Neuronal stem cell (in vitro differentiated cells): ENCODE data around the gene PHRF1.

Source experiments
- DNase-seq: peaks from one replicate; pipeline ENCODE4 v3.0.0-alpha.2; 2013; ENCODE audit warnings: low spot score
- H2AFZ ChIP-seq: one replicate; pipeline ENCODE4 v1.6.1; 2013; ENCODE audit warnings: mild to moderate bottlenecking, low read length, inconsistent platforms
- H2AK5ac ChIP-seq: 2 replicates; pipeline ENCODE4 v1.6.1; 2013; ENCODE audit warnings: low read depth, mild to moderate bottlenecking, inconsistent platforms, low read length, moderate library complexity, mixed read lengths
- H2BK120ac ChIP-seq: 2 replicates; pipeline ENCODE4 v1.6.1; 2013; ENCODE audit warnings: low read depth, mild to moderate bottlenecking, inconsistent platforms, low read length, moderate library complexity, mixed read lengths
- H2BK12ac ChIP-seq: one replicate; pipeline ENCODE4 v1.6.1; 2013; ENCODE audit warnings: low read length, inconsistent platforms
- H2BK15ac ChIP-seq: 2 replicates; pipeline ENCODE4 v1.6.1; 2013; ENCODE audit warnings: mild to moderate bottlenecking, low read length, inconsistent platforms, mixed read lengths
- H2BK5ac ChIP-seq: one replicate; pipeline ENCODE4 v1.6.1; 2013; ENCODE audit warnings: inconsistent platforms, mild to moderate bottlenecking, low read length, moderate library complexity
- H3K14ac ChIP-seq: one replicate; pipeline ENCODE4 v1.6.1; 2013; ENCODE audit warnings: low read length, inconsistent platforms
- H3K18ac ChIP-seq: 2 replicates; pipeline ENCODE4 v1.6.1; 2013; ENCODE audit warnings: low read length, inconsistent platforms
- H3K23ac ChIP-seq: 2 replicates; pipeline ENCODE4 v1.6.1; 2013; ENCODE audit warnings: low read depth, mild to moderate bottlenecking, mixed read lengths, low read length, inconsistent platforms; ENCODE audit not compliant: poor library complexity
- H3K27ac ChIP-seq: replicated peaks from 3 replicates; pipeline ENCODE4 v1.5.1; 2013; ENCODE audit warnings: low read length, inconsistent platforms
- H3K27me3 ChIP-seq, 3 experiments: 2 replicates each; pipeline ENCODE4 v1.6.1; 2013; ENCODE audit warnings: low read length in 3 of 3, mild to moderate bottlenecking in 2 of 3, inconsistent platforms in 1 of 3, low read depth in 1 of 3, mixed read lengths in 1 of 3, moderate library complexity in 1 of 3; ENCODE audit not compliant: control insufficient read depth in 3 of 3, insufficient read depth in 3 of 3
- H3K36me3 ChIP-seq, 2 donors: replicated peaks in 1 of 2; 2 replicates each; pipeline ENCODE4 v1.6.1; 2013; ENCODE audit warnings: low read length in 2 of 2; ENCODE audit not compliant: control insufficient read depth in 2 of 2, insufficient read depth in 2 of 2
- H3K4ac ChIP-seq: 2 replicates; pipeline ENCODE4 v1.6.1; 2013; ENCODE audit warnings: inconsistent platforms, mild to moderate bottlenecking, low read length, moderate library complexity
- H3K4me1 ChIP-seq, 2 donors: 1 replicate in 1 of 2; 2 replicates in 1 of 2; pipeline ENCODE4 v1.6.1; 2013; ENCODE audit warnings: low read length in 2 of 2, low read depth in 1 of 2; ENCODE audit not compliant: control insufficient read depth in 2 of 2, insufficient read depth in 1 of 2
- H3K4me2 ChIP-seq: one replicate; pipeline ENCODE4 v1.6.1; 2013; ENCODE audit warnings: mild to moderate bottlenecking, low read length, inconsistent platforms; ENCODE audit not compliant: insufficient read depth, poor library complexity, severe bottlenecking
- H3K4me3 ChIP-seq, 2 donors: 2 replicates each; pipeline ENCODE4 v1.5.1; 2013; ENCODE audit warnings: low read length in 2 of 2, mild to moderate bottlenecking in 2 of 2, inconsistent platforms in 1 of 2, moderate library complexity in 1 of 2
- H3K79me1 ChIP-seq: one replicate; pipeline ENCODE4 v1.6.1; 2013; ENCODE audit warnings: low read depth, mild to moderate bottlenecking, inconsistent platforms, low read length, moderate library complexity
- H3K9ac ChIP-seq: one replicate; pipeline ENCODE4 v1.6.1; 2013; ENCODE audit warnings: mild to moderate bottlenecking, low read depth, low read length, inconsistent platforms; ENCODE audit not compliant: poor library complexity
- H3K9me3 ChIP-seq, 2 donors: replicated peaks in 1 of 2; 2 replicates each; pipeline versions ENCODE3 to v1.6.1; 2013; ENCODE audit warnings: low read length in 2 of 2, mild to moderate bottlenecking in 2 of 2, inconsistent platforms in 1 of 2, low read depth in 1 of 2, mixed read lengths in 1 of 2, moderate library complexity in 1 of 2; ENCODE audit not compliant: control insufficient read depth in 2 of 2, insufficient read depth in 1 of 2
- H4K8ac ChIP-seq: one replicate; pipeline ENCODE4 v1.6.1; 2013; ENCODE audit warnings: low read depth, mild to moderate bottlenecking, inconsistent platforms, low read length, moderate library complexity
- H4K91ac ChIP-seq: one replicate; pipeline ENCODE4 v1.6.1; 2013; ENCODE audit warnings: low read length, low read depth, mild to moderate bottlenecking, inconsistent platforms; ENCODE audit not compliant: poor library complexity
- WGBS, 2 donors: extraction: QIAGEN DNeasy Blood & Tissue Kit; methylation state at CpG; one replicate each; pipeline ENCODE4 v1.1.7; 2013; ENCODE audit warnings: missing lambda C conversion rate in 2 of 2, mixed read lengths in 1 of 2; ENCODE audit not compliant: insufficient read length in 2 of 2, insufficient replicate concordance in 1 of 2; ENCODE audit errors: extremely low coverage in 2 of 2; 5-methylcytosine and 5-hydroxymethylcytosine counted together
- small RNA-seq: library from polyadenylated mRNA; stranded (forward); fragments of <200 nt; extraction: miRNeasy Mini kit (QIAGEN cat#:217004); gene quantifications from one replicate; pipeline ENCODE3, GENCODE V24; 2013; ENCODE audit not compliant: insufficient read depth

The PHRF1 gene

GRCh38 chr11:659532-660085 lies 83.3 kb downstream of the PHRF1 start:
- H3K14ac ChIP-seq, result no peak overlapping the region
- no peak overlapping the region for H3K27ac ChIP-seq
- no peak overlapping the region for H3K9ac ChIP-seq
- H3K18ac ChIP-seq, result no peak overlapping the region
- H4K8ac ChIP-seq, result no peak overlapping the region
- no peak for DNase-seq
- H2AK5ac ChIP-seq, result peak overlapping the region; percentile 21
- H3K9me3 ChIP-seq, result no peaks in the 10 kb centered on the region
- H3K36me3 ChIP-seq, result peaks cover 14 to 69% of the 10 kb centered on the region in 2 donors
- H3K4ac ChIP-seq, result no peak overlapping the region
- no peak overlapping the region for H4K91ac ChIP-seq
- peak overlapping the region in 1 of 2 donors; percentile 31 for H3K4me3 ChIP-seq
- no peak overlapping the region for H2BK12ac ChIP-seq
- H2BK120ac ChIP-seq, result peak overlapping the region; percentile 72
- H3K27me3 ChIP-seq, result no peaks in the 10 kb centered on the region
- no peak overlapping the region for H3K23ac ChIP-seq
- WGBS, 2 donors, result no CpG with 5 or more reads among the region's 16 CpGs
- H2AFZ ChIP-seq, result no peak overlapping the region
- peaks cover 6% of the 10 kb centered on the region for H3K79me1 ChIP-seq
- no peaks in the 10 kb centered on the region for H3K4me1 ChIP-seq
- H2BK5ac ChIP-seq, result no peak overlapping the region
- H2BK15ac ChIP-seq, result no peak overlapping the region
- no peak overlapping the region for H3K4me2 ChIP-seq

DNA sequence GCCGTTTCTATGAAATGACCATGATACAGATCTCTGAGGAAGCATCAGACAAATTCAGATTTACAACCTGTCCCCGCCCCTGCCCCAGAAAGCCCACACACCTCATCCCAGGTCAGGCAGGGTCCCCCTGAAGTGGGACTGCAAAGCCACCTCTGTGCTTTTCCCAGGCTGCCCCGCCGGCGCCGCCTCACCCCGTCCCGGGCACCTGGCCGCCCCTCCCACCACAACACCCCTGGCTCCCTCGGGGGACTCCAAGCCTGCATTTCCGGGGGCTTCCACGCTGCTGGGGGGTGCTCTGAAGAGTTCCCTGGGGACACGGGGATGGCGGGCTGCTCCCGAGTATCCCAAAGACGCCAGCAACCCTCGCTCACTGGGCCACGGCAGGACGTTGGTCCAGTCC lies 84.0 kb downstream of the PHRF1 start:
- no peak overlapping the region for H2BK120ac ChIP-seq
- H4K91ac ChIP-seq, result no peak overlapping the region
- peaks cover 6% of the 10 kb centered on the region for H3K79me1 ChIP-seq
- DNase-seq, result no peak
- no peak overlapping the region for H2AFZ ChIP-seq
- no peak overlapping the region for H3K27ac ChIP-seq
- H3K18ac ChIP-seq, result no peak overlapping the region
- H3K4me3 ChIP-seq, result no peak overlapping the region
- no peak overlapping the region for H3K23ac ChIP-seq
- no CpG with 5 or more reads among the region's 19 CpGs for WGBS, 2 donors
- H4K8ac ChIP-seq, result no peak overlapping the region
- no peak overlapping the region for H3K4me2 ChIP-seq
- H3K4ac ChIP-seq, result no peak overlapping the region
- no peaks in the 10 kb centered on the region for H3K27me3 ChIP-seq
- no peak overlapping the region for H2BK15ac ChIP-seq
- H2AK5ac ChIP-seq, result no peak overlapping the region
- no peak overlapping the region for H3K14ac ChIP-seq
- H2BK5ac ChIP-seq, result no peak overlapping the region
- H3K9me3 ChIP-seq, result peaks cover 0 to 3% of the 10 kb centered on the region in 2 donors
- H3K4me1 ChIP-seq, result no peaks in the 10 kb centered on the region
- H2BK12ac ChIP-seq, result no peak overlapping the region
- H3K9ac ChIP-seq, result no peak overlapping the region
- H3K36me3 ChIP-seq, result peaks cover 14 to 69% of the 10 kb centered on the region in 2 donors

GRCh38 chr11:660681-661444 lies 84.6 kb downstream of the PHRF1 start:
- DNase-seq, result no peak
- H3K4me2 ChIP-seq, result no peak overlapping the region
- H3K36me3 ChIP-seq, result peaks cover 18 to 74% of the 10 kb centered on the region in 2 donors
- no peak overlapping the region for H4K8ac ChIP-seq
- WGBS, 2 donors, result no CpG with 5 or more reads among the region's 19 CpGs
- no peak overlapping the region for H3K27ac ChIP-seq
- H3K18ac ChIP-seq, result no peak overlapping the region
- no peak overlapping the region for H2AK5ac ChIP-seq
- no peak overlapping the region for H4K91ac ChIP-seq
- H2BK12ac ChIP-seq, result no peak overlapping the region
- H3K9me3 ChIP-seq, result peaks cover 2 to 5% of the 10 kb centered on the region in 2 donors
- no peak overlapping the region for H2BK120ac ChIP-seq
- no peak overlapping the region for H3K4ac ChIP-seq
- H3K4me1 ChIP-seq, result no peaks in the 10 kb centered on the region
- H3K9ac ChIP-seq, result no peak overlapping the region
- no peak overlapping the region for H3K14ac ChIP-seq
- H3K79me1 ChIP-seq, result peaks cover 6% of the 10 kb centered on the region
- no peak overlapping the region for H2BK15ac ChIP-seq
- no peak overlapping the region for H2BK5ac ChIP-seq
- no peak overlapping the region for H3K4me3 ChIP-seq
- H3K27me3 ChIP-seq, result no peaks in the 10 kb centered on the region
- H2AFZ ChIP-seq, result no peak overlapping the region
- H3K23ac ChIP-seq, result no peak overlapping the region

Small RNAs within 50 kb of the gene (small RNA-seq; reads per million reads assigned to genes)
- 1,307 reads per million, percentile 99 among the genes with 10 or more reads in this experiment for gene MIR210
